AG10803 (cell line): ENCODE data around the gene ACBD5.
"Not testable (repeated sequence)": the region's sequence is repeated elsewhere in the genome, so short reads cannot be mapped to it uniquely, and the experiment has no call there.

ENCODE experiments used
- DNase-seq: peaks from one replicate; pipeline ENCODE4 v3.0.0; 2010; ENCODE audit warnings: low read depth
- H3K4me3 ChIP-seq: 2 replicates; pipeline ENCODE4 v1.5.1; 2011; ENCODE audit warnings: mild to moderate bottlenecking, low read length, control low read depth
- TF ChIP-seq, protein P1 (sequence below): conservative IDR thresholded peaks from 2 replicates; pipeline ENCODE4 v1.5.1; 2011; ENCODE audit warnings: mild to moderate bottlenecking, low read length, control low read depth, inconsistent platforms

ACBD5 gene

DNA sequence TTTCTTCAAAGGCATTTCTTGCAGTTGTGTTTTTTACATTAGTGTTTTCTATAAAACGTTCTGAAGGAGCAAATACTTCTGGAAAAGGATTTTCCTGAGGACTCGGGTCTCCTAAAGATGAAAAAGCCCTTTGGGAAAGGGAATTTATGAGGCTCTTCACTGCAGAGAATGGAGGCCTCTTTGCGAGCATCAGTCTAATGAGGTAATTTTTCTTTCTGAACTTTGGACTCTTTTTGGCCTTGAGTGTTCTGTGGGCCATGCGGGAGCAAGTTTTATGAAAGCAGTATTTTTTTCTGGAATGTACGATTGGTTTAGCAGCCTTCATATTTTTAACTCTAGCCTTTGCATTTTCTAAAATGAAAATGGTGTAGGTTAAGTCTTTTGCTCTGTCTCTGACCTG lies 6.4 kb upstream of the ACBD5 start:
- TF ChIP-seq, protein P1, sequence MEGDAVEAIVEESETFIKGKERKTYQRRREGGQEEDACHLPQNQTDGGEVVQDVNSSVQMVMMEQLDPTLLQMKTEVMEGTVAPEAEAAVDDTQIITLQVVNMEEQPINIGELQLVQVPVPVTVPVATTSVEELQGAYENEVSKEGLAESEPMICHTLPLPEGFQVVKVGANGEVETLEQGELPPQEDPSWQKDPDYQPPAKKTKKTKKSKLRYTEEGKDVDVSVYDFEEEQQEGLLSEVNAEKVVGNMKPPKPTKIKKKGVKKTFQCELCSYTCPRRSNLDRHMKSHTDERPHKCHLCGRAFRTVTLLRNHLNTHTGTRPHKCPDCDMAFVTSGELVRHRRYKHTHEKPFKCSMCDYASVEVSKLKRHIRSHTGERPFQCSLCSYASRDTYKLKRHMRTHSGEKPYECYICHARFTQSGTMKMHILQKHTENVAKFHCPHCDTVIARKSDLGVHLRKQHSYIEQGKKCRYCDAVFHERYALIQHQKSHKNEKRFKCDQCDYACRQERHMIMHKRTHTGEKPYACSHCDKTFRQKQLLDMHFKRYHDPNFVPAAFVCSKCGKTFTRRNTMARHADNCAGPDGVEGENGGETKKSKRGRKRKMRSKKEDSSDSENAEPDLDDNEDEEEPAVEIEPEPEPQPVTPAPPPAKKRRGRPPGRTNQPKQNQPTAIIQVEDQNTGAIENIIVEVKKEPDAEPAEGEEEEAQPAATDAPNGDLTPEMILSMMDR = no peak
- H3K4me3 ChIP-seq = no peak overlapping the region
- DNase-seq = no peak

DNA sequence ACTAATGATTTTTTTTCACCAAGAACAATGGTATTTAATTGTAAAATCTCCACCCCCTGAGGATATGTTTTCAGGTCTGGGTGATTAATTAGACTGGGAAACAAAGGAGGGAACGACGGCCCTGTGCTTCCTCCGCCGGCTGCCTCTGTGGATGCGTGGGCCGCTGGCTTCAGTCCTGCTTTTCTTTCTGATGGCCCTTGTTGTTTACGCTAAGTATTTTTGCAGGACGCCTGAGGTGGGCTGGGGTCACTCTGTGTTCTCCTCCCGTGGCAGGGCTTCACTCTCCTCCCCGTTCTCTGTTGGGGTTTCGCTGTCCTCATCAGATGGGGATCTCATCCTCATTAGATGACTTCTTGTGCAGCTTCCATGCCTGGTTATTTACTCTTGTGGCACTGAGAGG lies 5.2 kb upstream of the ACBD5 start:
- TF ChIP-seq, protein P1 = no peak
- H3K4me3 ChIP-seq = no peak overlapping the region
- no peak for DNase-seq

DNA sequence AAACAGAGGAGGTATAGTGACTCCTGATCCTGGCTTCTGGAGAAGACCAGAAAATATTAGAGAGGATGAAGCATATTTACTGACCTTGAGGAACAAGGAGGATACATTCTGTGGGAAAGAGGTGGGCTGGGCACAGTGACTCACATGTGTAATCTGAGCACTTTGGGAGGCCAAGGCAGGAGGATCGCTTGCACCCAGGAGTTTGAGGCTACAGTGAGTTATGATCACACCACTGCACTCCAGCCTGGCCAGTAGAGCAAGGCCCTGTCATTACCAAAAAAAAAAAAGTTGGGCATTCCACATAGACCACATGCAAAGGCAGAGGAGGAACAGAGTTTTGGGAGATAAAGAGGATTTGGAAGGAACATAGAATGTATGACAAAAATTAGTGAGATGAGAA lies 4.4 kb upstream of the ACBD5 start:
- TF ChIP-seq, protein P1 = no peak
- no peak for DNase-seq
- H3K4me3 ChIP-seq = no peak overlapping the region

DNA sequence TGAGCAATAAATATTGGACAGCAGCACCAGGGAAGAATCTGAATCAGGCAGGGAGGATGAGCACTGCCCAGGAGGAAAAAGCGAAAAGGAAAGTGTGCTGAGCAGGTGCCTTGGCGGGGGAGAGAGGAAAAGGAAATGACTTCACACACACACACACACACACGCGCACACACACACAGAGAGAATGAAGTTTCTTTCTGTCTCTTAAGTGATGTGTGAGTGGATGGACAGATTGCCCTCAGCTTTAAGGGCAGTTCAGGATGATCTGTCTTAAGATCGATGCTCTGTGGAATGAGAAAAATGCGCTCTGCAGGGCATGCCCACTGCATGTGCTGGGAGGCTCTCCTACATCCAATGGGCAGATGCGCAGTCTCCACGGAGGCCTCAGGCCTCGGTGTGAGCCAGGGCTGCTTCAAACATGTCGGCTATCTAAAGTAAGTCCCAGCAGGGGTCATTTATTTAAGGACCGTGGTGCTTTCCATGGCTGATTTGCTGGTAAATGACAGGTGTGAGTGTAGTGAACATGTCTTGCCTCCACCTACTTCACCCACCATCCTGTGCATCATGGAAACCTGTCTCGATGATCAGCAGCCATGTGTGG lies 2.5 kb upstream of the ACBD5 start:
- peak overlapping the region; percentile 90 for H3K4me3 ChIP-seq
- TF ChIP-seq, protein P1 = no peak
- DNase-seq = peak; percentile 85

DNA sequence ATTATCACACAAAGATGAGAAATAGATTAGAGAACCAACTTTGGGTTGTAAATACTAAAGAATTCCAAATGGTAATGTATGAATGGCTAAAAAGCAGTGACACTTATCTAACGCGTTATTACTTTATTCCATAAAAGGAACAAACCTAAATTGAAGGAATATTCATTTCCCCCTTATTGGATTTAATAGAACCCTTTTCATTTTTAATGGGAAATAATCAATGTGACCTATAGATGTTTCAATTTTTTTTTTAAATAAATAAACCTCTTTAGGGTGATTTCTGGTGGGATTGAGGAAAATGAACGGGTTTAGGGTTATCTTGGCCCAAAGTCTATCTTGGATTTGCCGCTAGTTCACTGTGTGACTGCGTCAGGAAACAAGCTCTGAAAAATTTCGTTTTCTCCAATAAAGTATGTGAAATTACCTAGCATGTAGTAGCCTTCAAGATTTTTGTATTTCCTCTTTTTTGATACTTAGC lies 1.9 kb upstream of the ACBD5 start:
- H3K4me3 ChIP-seq = peak overlapping the region; percentile 90
- no peak for DNase-seq
- TF ChIP-seq, protein P1 = no peak

DNA sequence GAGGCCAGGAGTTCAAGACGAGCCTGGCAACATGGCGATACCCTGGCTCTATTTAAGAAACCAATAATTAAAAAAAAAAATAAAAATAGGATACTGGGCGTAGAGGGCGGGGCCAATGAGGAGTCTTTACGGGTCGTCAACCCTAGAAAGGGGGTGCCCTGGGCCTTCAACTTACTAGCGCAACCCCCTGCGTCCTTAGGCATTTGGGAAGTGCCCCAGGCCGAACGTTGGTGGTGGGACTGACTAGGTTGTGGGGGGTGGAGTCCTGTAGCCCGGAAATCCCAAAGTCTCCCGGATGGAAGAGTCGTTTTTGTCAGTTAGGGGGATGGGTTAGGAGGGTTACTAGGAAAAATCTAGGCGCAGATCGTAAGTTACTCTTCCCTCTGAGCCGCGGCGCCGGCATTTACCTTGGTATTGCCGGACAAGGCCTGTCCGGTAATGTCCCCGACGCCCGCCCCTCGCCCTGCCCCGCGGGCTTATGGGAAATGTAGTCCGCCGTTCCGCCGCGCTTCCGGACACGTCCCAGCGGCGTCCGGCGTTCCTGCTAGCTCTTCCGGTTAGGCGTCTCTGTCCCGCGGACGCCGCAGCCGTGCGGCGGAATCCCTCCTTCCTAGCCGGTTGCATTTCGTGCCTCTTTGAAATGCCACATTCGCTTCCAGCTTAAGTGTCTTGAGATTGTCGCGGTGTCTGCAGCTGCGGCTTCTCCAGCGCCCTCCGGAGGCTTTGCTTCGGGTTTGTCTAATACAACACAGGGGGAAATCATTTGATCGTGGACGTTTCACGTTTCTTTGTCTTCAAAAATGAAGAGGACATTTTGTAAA lies 1.3 kb upstream of the ACBD5 start:
- peak overlapping the region; percentile 90 for H3K4me3 ChIP-seq
- TF ChIP-seq, protein P1 = peak; percentile 40
- peak; percentile 94 for DNase-seq

DNA sequence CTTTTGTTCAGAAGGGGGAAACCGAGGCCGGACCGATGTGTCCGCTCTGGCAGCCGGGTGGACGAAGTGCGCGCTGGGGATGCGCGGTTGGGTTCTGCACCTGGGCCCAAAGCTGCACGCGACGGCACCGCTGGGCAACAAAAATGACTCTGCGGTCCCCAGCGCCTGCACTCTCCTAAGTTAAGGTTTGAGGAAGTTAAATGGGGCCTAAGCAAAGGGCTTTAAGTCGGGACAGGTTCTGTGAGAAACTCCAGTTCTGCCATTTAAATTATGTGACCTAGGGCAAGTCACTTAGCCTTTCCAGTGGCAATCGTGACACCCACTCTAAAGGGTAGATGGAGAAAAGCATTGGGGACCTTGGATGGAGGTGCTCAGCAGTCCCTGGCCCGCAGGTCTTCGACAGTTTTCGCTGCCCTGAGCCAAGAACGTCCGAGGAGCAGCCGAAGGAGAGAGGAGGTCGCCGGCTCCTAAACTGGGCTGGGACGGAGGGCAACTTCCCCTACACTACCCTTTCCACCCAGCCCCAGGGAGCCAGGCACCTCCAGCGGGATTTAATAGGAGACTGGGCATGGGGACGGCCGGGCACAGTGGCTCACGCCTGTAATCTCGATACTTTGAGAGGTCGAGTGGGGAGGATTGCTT lies 534 bp upstream of the ACBD5 start:
- no peak for DNase-seq
- TF ChIP-seq, protein P1 = no peak
- H3K4me3 ChIP-seq = peak overlapping the region; percentile 90

DNA sequence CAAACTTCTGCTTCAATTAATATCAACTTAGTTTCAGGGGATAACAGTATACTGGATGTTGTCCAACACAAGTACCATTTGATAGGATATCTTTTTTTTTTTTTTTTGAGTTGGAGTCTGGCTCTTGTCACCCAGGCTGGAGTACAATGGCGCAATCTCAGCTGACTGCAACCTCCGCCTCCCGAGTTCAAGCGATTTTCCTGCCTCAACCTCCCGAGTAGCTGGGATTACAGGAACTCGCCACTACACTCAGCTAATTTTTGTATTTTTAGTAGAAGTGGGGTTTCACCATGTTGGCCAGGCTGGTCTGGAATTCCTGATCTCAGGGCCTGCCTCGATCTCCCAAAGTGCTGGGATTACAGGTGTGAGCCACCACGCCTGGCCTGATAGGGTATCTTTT lies 3.1 kb downstream of the ACBD5 start:
- DNase-seq, H3K4me3 ChIP-seq: not testable (repeated sequence)

DNA sequence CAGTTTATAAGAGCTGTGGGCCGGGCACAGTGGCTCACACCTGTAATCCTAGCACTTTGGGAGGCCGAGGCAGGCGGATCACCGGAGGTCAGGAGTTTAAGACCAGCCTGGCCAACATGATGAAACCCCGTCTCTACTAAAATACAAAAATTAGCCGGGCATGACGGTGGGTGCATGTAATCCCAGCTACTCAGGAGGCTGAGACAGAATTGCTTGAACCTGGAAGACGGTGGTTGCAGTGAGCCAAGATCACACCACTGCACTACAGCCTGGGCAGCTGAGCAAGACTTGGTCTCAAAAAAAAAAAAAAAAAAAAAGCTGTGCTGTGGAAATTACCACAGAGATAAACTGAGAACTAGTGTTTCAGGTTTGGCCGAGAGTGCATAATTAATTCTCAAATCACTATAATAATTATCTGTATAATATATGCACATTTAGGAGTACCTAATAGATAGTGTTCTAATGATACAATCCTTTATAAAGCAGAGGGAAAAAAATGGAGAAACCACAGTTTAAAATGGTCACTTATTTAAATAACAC lies 3.9 kb downstream of the ACBD5 start:
- not testable (repeated sequence) for H3K4me3 ChIP-seq, DNase-seq
